Ectodermal cell (in vitro differentiated cells): ENCODE measurements around the gene GNAZ.

Experiments used
- H3K27ac ChIP-seq: 2 replicates; pipeline ENCODE4 v1.7.0; 2013; ENCODE audit warnings: mild to moderate bottlenecking, low read depth, low read length; ENCODE audit not compliant: insufficient read depth, poor library complexity, severe bottlenecking
- H3K27me3 ChIP-seq: 2 replicates; pipeline ENCODE4 v1.7.0; 2013; ENCODE audit warnings: mild to moderate bottlenecking, low read length; ENCODE audit not compliant: insufficient read depth, control insufficient read depth, poor library complexity, severe bottlenecking
- H3K36me3 ChIP-seq: one replicate; pipeline ENCODE4 v1.7.0; 2013; ENCODE audit warnings: low read length; ENCODE audit not compliant: control insufficient read depth, insufficient read depth
- H3K4me1 ChIP-seq: one replicate; pipeline ENCODE4 v1.7.0; 2013; ENCODE audit warnings: low read length; ENCODE audit not compliant: control insufficient read depth, insufficient read depth
- H3K4me3 ChIP-seq: 2 replicates; pipeline ENCODE4 v1.7.0; 2013; ENCODE audit warnings: low read depth, low read length, control low read depth; ENCODE audit not compliant: insufficient read depth
- H3K9me3 ChIP-seq: 2 replicates; pipeline ENCODE4 v1.7.0; 2013; ENCODE audit warnings: mild to moderate bottlenecking, low read length, moderate library complexity; ENCODE audit not compliant: control insufficient read depth
- WGBS, 2 experiments: methylation state at CpG; one replicate each; pipeline ENCODE4 v1.1.7; 2013; ENCODE audit warnings: missing lambda C conversion rate in 2 of 2; 5-methylcytosine and 5-hydroxymethylcytosine counted together

Gene GNAZ

GRCh38 chr22:23033116-23033905 is 37.0 kb upstream of the GNAZ start:
- Histone ChIP-seq H3K27ac (no peak overlapping the region), H3K4me3 (no peak overlapping the region), H3K36me3 (no peaks in the 10 kb centered on the region), H3K4me1 (peaks cover 7% of the 10 kb centered on the region), H3K9me3 (no peaks in the 10 kb centered on the region), H3K27me3 (no peaks in the 10 kb centered on the region)
- 92 to 95% methylated on average over 6 of the region's 6 CpGs for WGBS, 2 experiments

GRCh38 chr22:23034621-23035556 is 35.4 kb upstream of the GNAZ start:
- Histone ChIP-seq H3K4me1 (peaks cover 3% of the 10 kb centered on the region), H3K4me3 (no peak overlapping the region), H3K27ac (no peak overlapping the region), H3K27me3 (no peaks in the 10 kb centered on the region), H3K36me3 (no peaks in the 10 kb centered on the region), H3K9me3 (no peaks in the 10 kb centered on the region)
- 94 to 95% methylated on average over 10 of the region's 10 CpGs for WGBS, 2 experiments

GRCh38 chr22:23035557-23036277 is 34.6 kb upstream of the GNAZ start:
- no peak overlapping the region for H3K4me3 ChIP-seq
- 91 to 93% methylated on average over 6 of the region's 6 CpGs for WGBS, 2 experiments
- H3K36me3 ChIP-seq: no peaks in the 10 kb centered on the region
- no peaks in the 10 kb centered on the region for H3K9me3 ChIP-seq
- H3K4me1 ChIP-seq: no peaks in the 10 kb centered on the region
- H3K27ac ChIP-seq: no peak overlapping the region
- H3K27me3 ChIP-seq: no peaks in the 10 kb centered on the region

GRCh38 chr22:23036684-23037428 is 33.5 kb upstream of the GNAZ start:
- Histone ChIP-seq H3K9me3 (no peaks in the 10 kb centered on the region), H3K27me3 (no peaks in the 10 kb centered on the region), H3K36me3 (no peaks in the 10 kb centered on the region), H3K27ac (no peak overlapping the region), H3K4me3 (no peak overlapping the region), H3K4me1 (no peaks in the 10 kb centered on the region)
- 76 to 79% methylated on average over 6 of the region's 6 CpGs for WGBS, 2 experiments

- no peak overlapping the region for H3K27ac ChIP-seq
- no peaks in the 10 kb centered on the region for H3K27me3 ChIP-seq
- no peak overlapping the region for H3K4me3 ChIP-seq
- H3K36me3 ChIP-seq: no peaks in the 10 kb centered on the region
- H3K9me3 ChIP-seq: no peaks in the 10 kb centered on the region
- H3K4me1 ChIP-seq: no peaks in the 10 kb centered on the region
- 90 to 93% methylated on average over 8 of the region's 8 CpGs for whole genome bisulfite sequencing, 2 experiments
Measured at GRCh38 chr22:23037429-23038333, 32.6 kb upstream of the GNAZ start.

DNA sequence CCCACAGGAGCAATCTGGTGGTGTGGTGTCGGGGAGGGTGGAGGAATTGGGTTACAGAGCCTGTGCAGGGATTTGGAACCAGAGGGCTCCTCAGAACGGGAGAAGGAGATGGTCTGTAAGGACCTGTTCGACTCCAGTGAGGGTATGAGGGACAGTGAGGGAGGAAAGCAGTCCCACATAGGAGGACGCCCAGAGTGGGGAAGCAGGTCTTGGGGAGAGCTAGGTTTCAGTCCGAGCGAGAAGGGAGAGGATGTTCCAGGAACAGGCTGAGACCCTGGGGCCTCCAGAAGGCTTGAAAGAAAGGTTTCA is 32.0 kb upstream of the GNAZ start:
- H3K4me3 ChIP-seq: no peak overlapping the region
- no peaks in the 10 kb centered on the region for H3K9me3 ChIP-seq
- 91 to 94% methylated on average over 6 of the region's 6 CpGs for WGBS, 2 experiments
- H3K27ac ChIP-seq: no peak overlapping the region
- H3K27me3 ChIP-seq: no peaks in the 10 kb centered on the region
- H3K36me3 ChIP-seq: no peaks in the 10 kb centered on the region
- H3K4me1 ChIP-seq: no peaks in the 10 kb centered on the region

- no peak overlapping the region for H3K27ac ChIP-seq
- H3K9me3 ChIP-seq: no peaks in the 10 kb centered on the region
- WGBS, 2 experiments: 90 to 95% methylated on average over 1 of the region's 1 CpG
- H3K36me3 ChIP-seq: no peaks in the 10 kb centered on the region
- no peak overlapping the region for H3K4me3 ChIP-seq
- no peaks in the 10 kb centered on the region for H3K27me3 ChIP-seq
- no peaks in the 10 kb centered on the region for H3K4me1 ChIP-seq
Measured at GRCh38 chr22:23038902-23039301, 31.4 kb upstream of the GNAZ start.

GRCh38 chr22:23042179-23042578 is 28.1 kb upstream of the GNAZ start:
- no peaks in the 10 kb centered on the region for H3K36me3 ChIP-seq
- no peak overlapping the region for H3K4me3 ChIP-seq
- H3K27ac ChIP-seq: no peak overlapping the region
- H3K9me3 ChIP-seq: no peaks in the 10 kb centered on the region
- no peaks in the 10 kb centered on the region for H3K4me1 ChIP-seq
- WGBS, 2 experiments: 93 to 97% methylated on average over 3 of the region's 3 CpGs
- H3K27me3 ChIP-seq: no peaks in the 10 kb centered on the region

DNA sequence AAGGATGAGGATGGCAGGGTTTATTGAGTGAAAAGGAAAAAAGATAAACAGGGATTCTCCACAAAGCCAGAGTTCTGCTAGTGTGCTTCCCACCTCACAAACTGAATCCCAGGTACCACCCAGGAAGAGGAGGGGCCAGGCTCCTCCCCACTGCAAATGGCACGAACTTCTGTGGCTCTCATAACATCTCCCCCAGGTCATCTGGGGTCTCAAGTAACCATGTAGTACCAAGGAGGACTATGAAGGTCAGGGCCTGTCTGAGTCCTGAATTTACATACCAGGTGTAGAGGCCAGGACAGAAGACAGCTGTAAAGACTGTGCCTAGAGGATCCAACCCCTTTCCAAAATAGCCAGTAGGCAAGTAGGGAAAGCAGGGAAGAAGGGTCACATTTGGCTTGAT is 25.7 kb upstream of the GNAZ start:
- Histone ChIP-seq H3K9me3 (no peaks in the 10 kb centered on the region), H3K27ac (no peak overlapping the region), H3K36me3 (no peaks in the 10 kb centered on the region), H3K4me1 (no peaks in the 10 kb centered on the region), H3K27me3 (no peaks in the 10 kb centered on the region), H3K4me3 (no peak overlapping the region)
- WGBS, 2 experiments: 59 to 64% methylated on average over 1 of the region's 1 CpG
